Upper lobe of left lung (tissue), 6 donors: ENCODE measurements around the gene PDCD11. TPM values are rescaled to one million over a fixed set of nuclear protein-coding genes. Genes with fewer than 3 reads are reported as not detected.

Experiments
- ATAC-seq, 2 donors: fragments of 200-7000 bp; cut with Tn5 transposase; one replicate each; pipeline ENCODE4 v1.9.1; 2022; ENCODE audit warnings: mild to moderate bottlenecking in 2 of 2, moderate library complexity in 2 of 2; ENCODE audit not compliant: low FRiP score in 2 of 2
- DNase-seq, 2 donors: peaks; one replicate each; pipeline ENCODE4 v3.0.0-alpha.2; 2019 to 2020
- H3K27ac ChIP-seq, 4 donors: fragments of 200-600 bp; sonication (generic); one replicate each; pipeline ENCODE4 v1.5.1; 2016 to 2019
- H3K27me3 ChIP-seq, 4 donors: fragments of 200-600 bp; sonication (generic); one replicate each; pipeline ENCODE4 v1.5.1; 2017 to 2019
- H3K36me3 ChIP-seq, 4 donors: fragments of 200-600 bp; sonication (generic); one replicate each; pipeline ENCODE4 v1.5.1; 2016 to 2019
- H3K4me1 ChIP-seq, 4 donors: fragments of 200-600 bp; sonication (generic); one replicate each; pipeline ENCODE4 v1.5.1; 2018 to 2019
- H3K4me3 ChIP-seq, 4 donors: fragments of 200-600 bp; sonication (generic); one replicate each; pipeline ENCODE4 v1.5.1; 2017 to 2019; ENCODE audit warnings: mild to moderate bottlenecking in 2 of 4, moderate library complexity in 1 of 4
- H3K9me3 ChIP-seq, 4 donors: fragments of 200-600 bp; sonication (generic); one replicate each; pipeline ENCODE4 v1.5.1; 2018 to 2019
- EP300 ChIP-seq, 4 donors: sonication (generic); formaldehyde crosslinking; IDR thresholded peaks; one replicate each; pipeline ENCODE4 v1.5.1; 2017; ENCODE audit warnings: antibody characterized with exemption in 4 of 4, control low read depth in 2 of 4
- POLR2A ChIP-seq, 4 donors: fragments of 450-650 bp; IDR thresholded peaks; one replicate each; pipeline ENCODE4 v1.5.1; 2016 to 2017; ENCODE audit warnings: antibody characterized with exemption in 4 of 4, mild to moderate bottlenecking in 2 of 4
- POLR2AphosphoS5 ChIP-seq, 2 donors: sonication (generic); formaldehyde crosslinking; IDR thresholded peaks; one replicate each; pipeline ENCODE4 v1.5.1; 2017; ENCODE audit warnings: antibody characterized with exemption in 2 of 2
- whole genome bisulfite sequencing, 2 donors: methylation state at CpG; one replicate each; pipeline ENCODE4 v1.1.5; 2017 to 2018; 5-methylcytosine and 5-hydroxymethylcytosine counted together
- total RNA-seq, 6 donors: library from RNA; depleted of rRNA in 4 of 6; stranded (reverse); fragments of >200 nt in 4 of 6; gene quantifications; one replicate each; pipeline versions ENCODE4 v1.1.0 to v1.2.1, GENCODE V29; 2016 to 2021
- TF ChIP-seq, protein P1 (sequence below), 6 experiments: fragments of 450-650 bp in 4 of 6; fragments of 200-600 bp in 2 of 6; sonication (generic) in 2 of 6; IDR thresholded peaks; one replicate each; pipeline ENCODE4 v1.5.1; 2016 to 2019; ENCODE audit warnings: antibody characterized with exemption in 6 of 6
- donor health status: DM: no; HTN: no; CAD: no; lungs with moderate emphysema.
- donor health status: DM: no; HTN: yes; CAD: no; lungs with severe emphysema.

Gene PDCD11
- total RNA-seq, 6 donors from 2014 or later, result 14.8 to 25.1 (median 20.8) TPM

DNA sequence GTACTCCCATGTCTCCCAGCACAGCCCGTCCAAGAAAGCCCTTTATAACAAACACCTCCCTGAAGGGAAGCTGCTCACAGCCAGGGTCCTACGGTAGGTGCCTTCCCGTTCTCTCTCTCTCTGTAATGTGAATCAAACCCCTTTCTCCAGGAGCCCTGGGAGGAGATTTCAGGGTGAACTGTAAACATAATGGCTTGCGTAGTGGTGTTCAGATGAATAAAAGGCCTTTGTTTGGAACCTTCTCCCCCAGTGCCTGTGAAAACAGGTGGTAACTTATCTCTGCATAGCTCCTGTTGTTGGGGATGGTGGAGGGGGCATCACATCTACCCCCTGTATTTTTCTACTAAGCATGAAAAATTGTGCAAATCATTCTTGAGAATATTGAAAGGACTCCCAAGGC is 43.4 kb downstream of the PDCD11 start:
- TF ChIP-seq POLR2AphosphoS5 (IDR thresholded peaks at IDR 0.05) (no peak), POLR2A (IDR thresholded peaks at IDR 0.05) (no peak), EP300 (IDR thresholded peaks at IDR 0.05) (no peak)
- TF ChIP-seq, protein P1, sequence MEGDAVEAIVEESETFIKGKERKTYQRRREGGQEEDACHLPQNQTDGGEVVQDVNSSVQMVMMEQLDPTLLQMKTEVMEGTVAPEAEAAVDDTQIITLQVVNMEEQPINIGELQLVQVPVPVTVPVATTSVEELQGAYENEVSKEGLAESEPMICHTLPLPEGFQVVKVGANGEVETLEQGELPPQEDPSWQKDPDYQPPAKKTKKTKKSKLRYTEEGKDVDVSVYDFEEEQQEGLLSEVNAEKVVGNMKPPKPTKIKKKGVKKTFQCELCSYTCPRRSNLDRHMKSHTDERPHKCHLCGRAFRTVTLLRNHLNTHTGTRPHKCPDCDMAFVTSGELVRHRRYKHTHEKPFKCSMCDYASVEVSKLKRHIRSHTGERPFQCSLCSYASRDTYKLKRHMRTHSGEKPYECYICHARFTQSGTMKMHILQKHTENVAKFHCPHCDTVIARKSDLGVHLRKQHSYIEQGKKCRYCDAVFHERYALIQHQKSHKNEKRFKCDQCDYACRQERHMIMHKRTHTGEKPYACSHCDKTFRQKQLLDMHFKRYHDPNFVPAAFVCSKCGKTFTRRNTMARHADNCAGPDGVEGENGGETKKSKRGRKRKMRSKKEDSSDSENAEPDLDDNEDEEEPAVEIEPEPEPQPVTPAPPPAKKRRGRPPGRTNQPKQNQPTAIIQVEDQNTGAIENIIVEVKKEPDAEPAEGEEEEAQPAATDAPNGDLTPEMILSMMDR (IDR thresholded peaks at IDR 0.05), result no peak
- Histone ChIP-seq H3K9me3 (no peaks in the 10 kb centered on the region), H3K36me3 (peaks cover 35 to 100% (median 88%) of the 10 kb centered on the region in 4 donors), H3K4me3 (no peak overlapping the region), H3K27me3 (no peaks in the 10 kb centered on the region), H3K4me1 (no peaks in the 10 kb centered on the region), H3K27ac (no peak overlapping the region)
- WGBS, 2 donors, result 94 to 98% methylated on average over 4 of the region's 4 CpGs
- ATAC-seq, result no peak
- no peak for DNase-seq

DNA sequence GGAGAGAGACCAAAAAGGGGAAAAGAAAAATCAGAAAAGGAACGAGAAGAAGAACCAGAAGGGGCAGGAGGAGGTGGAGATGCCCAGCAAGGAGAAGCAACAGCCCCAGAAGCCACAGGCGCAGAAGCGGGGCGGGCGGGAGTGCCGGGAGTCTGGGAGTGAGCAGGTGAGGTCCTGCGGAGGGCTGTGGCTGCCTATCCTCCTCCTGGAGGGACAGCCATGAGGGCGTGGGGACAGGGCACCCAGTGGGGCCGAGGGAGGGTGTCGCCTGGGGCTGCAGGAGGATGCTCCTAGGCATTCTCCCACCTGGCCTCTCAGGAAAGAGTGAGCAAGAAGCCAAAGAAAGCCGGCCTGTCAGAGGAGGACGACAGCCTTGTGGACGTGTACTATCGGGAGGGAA is 44.0 kb downstream of the PDCD11 start:
- H3K9me3 ChIP-seq, result no peaks in the 10 kb centered on the region
- WGBS, 2 donors, result 93 to 94% methylated on average over 14 of the region's 14 CpGs
- H3K4me1 ChIP-seq, result peaks cover 0 to 3% (median 0%) of the 10 kb centered on the region in 4 donors
- no peak for ATAC-seq
- H3K27ac ChIP-seq, result no peak overlapping the region
- DNase-seq, result peak in 1 of 2 donors; percentile 79
- TF ChIP-seq POLR2A (IDR thresholded peaks at IDR 0.05) (no peak), POLR2AphosphoS5 (IDR thresholded peaks at IDR 0.05) (no peak)
- H3K36me3 ChIP-seq, result peaks cover 38 to 100% (median 90%) of the 10 kb centered on the region in 4 donors
- no peak overlapping the region for H3K4me3 ChIP-seq
- H3K27me3 ChIP-seq, result no peaks in the 10 kb centered on the region

DNA sequence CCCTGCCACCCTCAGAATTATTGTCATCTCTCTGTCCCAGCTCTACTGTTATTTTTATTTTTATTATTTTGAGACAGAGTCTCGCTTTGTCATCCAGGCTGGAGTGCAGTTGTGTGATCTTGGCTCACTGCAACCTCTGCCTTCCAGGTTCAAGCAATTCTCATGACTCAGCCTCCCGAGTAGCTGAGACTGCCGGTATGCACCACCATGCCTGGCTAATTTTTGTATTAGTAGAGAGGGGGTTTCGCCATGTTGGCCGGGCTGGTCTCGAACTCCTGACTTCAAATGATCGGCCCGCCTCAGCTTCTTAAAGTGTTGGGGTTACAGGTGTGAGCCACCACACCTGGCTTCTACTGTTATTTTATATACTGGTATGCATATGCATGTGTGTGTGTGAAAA is 44.8 kb downstream of the PDCD11 start:
- peaks cover 38 to 100% (median 92%) of the 10 kb centered on the region in 4 donors for H3K36me3 ChIP-seq
- no peak for ATAC-seq
- 94 to 95% methylated on average over 8 of the region's 8 CpGs for WGBS, 2 donors
- no peaks in the 10 kb centered on the region for H3K27me3 ChIP-seq
- TF ChIP-seq POLR2AphosphoS5 (IDR thresholded peaks at IDR 0.05), result no peak
- TF ChIP-seq, protein P1 (IDR thresholded peaks at IDR 0.05), result no peak
- no peak for TF ChIP-seq EP300 (IDR thresholded peaks at IDR 0.05)
- H3K27ac ChIP-seq, result no peak overlapping the region
- no peaks in the 10 kb centered on the region for H3K9me3 ChIP-seq
- no peak overlapping the region for H3K4me3 ChIP-seq
- DNase-seq, result no peak
- peaks cover 0 to 8% (median 6%) of the 10 kb centered on the region in 4 donors for H3K4me1 ChIP-seq

DNA sequence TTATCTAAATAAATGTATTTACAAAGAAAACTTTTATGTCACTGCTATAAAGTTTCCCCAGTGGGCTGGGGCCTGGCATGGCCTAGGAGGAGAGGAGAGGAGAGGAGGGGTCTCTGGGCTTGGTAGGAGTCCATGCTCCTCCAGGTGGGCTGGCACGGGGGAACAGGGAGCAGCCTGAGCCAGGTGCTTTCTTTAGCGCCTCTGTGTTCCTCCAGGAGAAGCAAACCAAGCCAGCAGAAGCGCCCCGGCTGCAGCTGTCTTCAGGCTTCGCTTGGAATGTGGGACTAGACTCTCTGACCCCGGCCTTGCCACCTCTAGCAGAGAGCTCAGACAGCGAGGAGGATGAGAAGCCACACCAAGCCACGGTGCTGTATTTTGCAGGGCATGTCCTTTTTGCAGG is 45.2 kb downstream of the PDCD11 start:
- ATAC-seq, result no peak
- H3K4me1 ChIP-seq, result peaks cover 0 to 11% (median 8%) of the 10 kb centered on the region in 4 donors
- no peaks in the 10 kb centered on the region for H3K9me3 ChIP-seq
- no peak for DNase-seq
- WGBS, 2 donors, result 78 to 90% methylated on average over 6 to 8 of the region's 8 CpGs
- no peaks in the 10 kb centered on the region for H3K27me3 ChIP-seq
- peak overlapping the region in 1 of 4 donors; percentile 43 for H3K27ac ChIP-seq
- H3K4me3 ChIP-seq, result no peak overlapping the region
- TF ChIP-seq, protein P1 (IDR thresholded peaks at IDR 0.05), result no peak
- TF ChIP-seq EP300 (IDR thresholded peaks at IDR 0.05), result no peak
- TF ChIP-seq POLR2A (IDR thresholded peaks at IDR 0.05), result no peak
- H3K36me3 ChIP-seq, result peaks cover 38 to 98% (median 93%) of the 10 kb centered on the region in 4 donors

DNA sequence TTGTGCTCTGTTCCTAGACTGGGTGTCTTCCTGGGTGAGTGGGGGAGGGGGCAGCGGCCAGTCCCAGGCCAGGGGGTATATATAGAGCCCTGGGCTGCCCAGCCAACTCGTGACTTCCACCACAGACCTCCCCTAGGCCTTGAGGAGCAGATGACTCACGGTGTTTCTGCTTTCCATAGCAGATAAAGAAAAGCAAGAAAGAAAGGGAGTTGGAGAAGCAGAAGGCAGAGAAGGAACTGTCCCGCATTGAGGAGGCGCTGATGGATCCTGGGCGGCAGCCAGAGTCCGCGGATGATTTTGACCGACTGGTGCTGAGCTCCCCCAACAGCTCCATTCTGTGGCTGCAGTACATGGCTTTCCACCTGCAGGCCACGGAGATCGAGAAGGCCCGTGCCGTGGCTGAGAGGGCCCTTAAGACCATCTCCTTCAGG is 45.6 kb downstream of the PDCD11 start:
- ATAC-seq (peak in 1 of 2 donors; percentile 65), DNase-seq (no peak)
- peak overlapping the region in 1 of 4 donors; percentile 43 for H3K27ac ChIP-seq
- H3K27me3 ChIP-seq, result no peaks in the 10 kb centered on the region
- H3K4me3 ChIP-seq, result no peak overlapping the region
- 87 to 94% methylated on average over 11 to 12 of the region's 13 CpGs for WGBS, 2 donors
- peaks cover 0 to 12% (median 9%) of the 10 kb centered on the region in 4 donors for H3K4me1 ChIP-seq
- TF ChIP-seq POLR2A (IDR thresholded peaks at IDR 0.05) (peak in 1 of 4 donors; percentile 18), EP300 (IDR thresholded peaks at IDR 0.05) (no peak)
- H3K36me3 ChIP-seq, result peaks cover 37 to 99% (median 93%) of the 10 kb centered on the region in 4 donors
- H3K9me3 ChIP-seq, result no peaks in the 10 kb centered on the region
